ENCODE data around the gene LGALS3BP. TPM values are rescaled to one million over a fixed set of nuclear protein-coding genes. Genes with fewer than 3 reads are reported as not detected.

LGALS3BP gene
- total and polyA plus RNA-seq, 4 donors, result 66.0 to 224 (median 79.2) TPM

GRCh38 chr17:78966123-78966813 is 13.5 kb downstream of the LGALS3BP start:
- TF ChIP-seq SP1 (IDR thresholded peaks at IDR 0.05) (no peak), FOXA2 (IDR thresholded peaks at IDR 0.05) (no peak), MAX (IDR thresholded peaks at IDR 0.05) (no peak), FOXA1 (IDR thresholded peaks at IDR 0.05) (no peak), YY1 (IDR thresholded peaks at IDR 0.05) (no peak), EGR1 (IDR thresholded peaks at IDR 0.05; ENCODE audit: low read depth in 2 of 2) (no peak), HNF4G (IDR thresholded peaks at IDR 0.05) (no peak), GABPA (IDR thresholded peaks at IDR 0.05 in 1 of 2, conservative IDR thresholded peaks at IDR 0.05 in 1 of 2) (no peak), RAD21 (IDR thresholded peaks at IDR 0.05) (no peak), REST (IDR thresholded peaks at IDR 0.05) (no peak), ZBTB33 (IDR thresholded peaks at IDR 0.05) (no peak), CTCF (IDR thresholded peaks at IDR 0.05; ENCODE audit: low read depth, low read length, missing input control) (no peak), ATF3 (IDR thresholded peaks at IDR 0.05) (no peak), NR2F2 (IDR thresholded peaks at IDR 0.05) (no peak), HNF4A (conservative IDR thresholded peaks at IDR 0.05) (no peak), JUND (IDR thresholded peaks at IDR 0.05) (no peak), RXRA (IDR thresholded peaks at IDR 0.05) (no peak)
- 84% methylated on average over 26 of the region's 26 CpGs for WGBS
- DNase-seq (ENCODE audit: low spot score), result no peak

More at GRCh38 chr17:78966123-78966813, 13.5 kb downstream of the LGALS3BP start:
- Histone ChIP-seq H3K27ac (ENCODE audit: low read depth in 1 of 2, low read length in 2 of 2) (no peak overlapping the region), H3K4me1 (ENCODE audit: control insufficient read depth in 4 of 4, insufficient read depth in 4 of 4, low read length in 3 of 4) (peaks cover 0 to 2% (median 1%) of the 10 kb centered on the region in 4 donors), H3K4me3 (ENCODE audit: low read depth in 1 of 3, low read length in 3 of 3) (no peak overlapping the region), H3K9ac (ENCODE audit: low read depth in 1 of 2, low read length in 2 of 2) (no peak overlapping the region), H3K9me3 (ENCODE audit: control insufficient read depth in 4 of 4, low read length in 3 of 4) (no peaks in the 10 kb centered on the region), H3K27me3 (ENCODE audit: control insufficient read depth in 4 of 4, insufficient read depth in 4 of 4, low read length in 3 of 4) (no peaks in the 10 kb centered on the region), H3K36me3 (ENCODE audit: control insufficient read depth in 4 of 4, insufficient read depth in 3 of 4, low read depth in 1 of 4, low read length in 3 of 4) (no peaks in the 10 kb centered on the region)
